Stimulated activated memory B cell treated with anti-CD40 and anti-IgM and Interleukin-4, amounts not matched to agents 10 μg/mL and 1 μg/mL and 100 μg/mL, for 72 hours (primary cell): ENCODE results near the gene ZBTB7A.

ENCODE experiments used
- ATAC-seq: fragments of 150-1000 bp; cut with Tn5 transposase; 2 replicates; pipeline ENCODE4 v1.10.0; 2021
- H3K27ac Mint-ChIP-seq: one replicate; pipeline ENCODE4 v1.8.0; 2022; ENCODE audit warnings: mild to moderate bottlenecking, mixed read lengths
- H3K27me3 Mint-ChIP-seq: one replicate; pipeline ENCODE4 v1.8.0; 2022; ENCODE audit warnings: mixed read lengths
- H3K36me3 Mint-ChIP-seq: one replicate; pipeline ENCODE4 v1.8.0; 2022; ENCODE audit warnings: mixed read lengths
- H3K4me1 Mint-ChIP-seq: one replicate; pipeline ENCODE4 v1.8.0; 2022; ENCODE audit warnings: mixed read lengths
- H3K4me3 Mint-ChIP-seq: one replicate; pipeline ENCODE4 v1.8.0; 2022; ENCODE audit warnings: mild to moderate bottlenecking, moderate library complexity, mixed read lengths
- H3K9me3 Mint-ChIP-seq: one replicate; pipeline ENCODE4 v1.8.0; 2022; ENCODE audit warnings: mixed read lengths

ZBTB7A gene

GRCh38 chr19:4042731-4043082, 24.0 kb downstream of the ZBTB7A start:
- Mint-ChIP-seq H3K36me3 (peaks cover 25% of the 10 kb centered on the region), H3K4me3 (no peak overlapping the region), H3K27ac (no peak overlapping the region), H3K9me3 (no peaks in the 10 kb centered on the region), H3K4me1 (peaks cover 12% of the 10 kb centered on the region), H3K27me3 (no peaks in the 10 kb centered on the region)
- ATAC-seq, result no peak

GRCh38 chr19:4042064-4042730, 24.5 kb downstream of the ZBTB7A start:
- Mint-ChIP-seq H3K27me3 (no peaks in the 10 kb centered on the region), H3K4me3 (no peak overlapping the region), H3K27ac (no peak overlapping the region), H3K9me3 (no peaks in the 10 kb centered on the region), H3K4me1 (peaks cover 12% of the 10 kb centered on the region), H3K36me3 (peaks cover 24% of the 10 kb centered on the region)
- ATAC-seq, result no peak

- Mint-ChIP-seq H3K27me3 (no peaks in the 10 kb centered on the region), H3K4me1 (no peaks in the 10 kb centered on the region), H3K9me3 (no peaks in the 10 kb centered on the region), H3K27ac (no peak overlapping the region), H3K36me3 (peaks cover 8% of the 10 kb centered on the region), H3K4me3 (no peak overlapping the region)
- ATAC-seq, result no peak
Observed at GRCh38 chr19:4038661-4039423, 27.9 kb downstream of the ZBTB7A start.

- Mint-ChIP-seq H3K4me3 (no peak overlapping the region), H3K27ac (no peak overlapping the region), H3K9me3 (no peaks in the 10 kb centered on the region), H3K36me3 (peaks cover 8% of the 10 kb centered on the region), H3K4me1 (no peaks in the 10 kb centered on the region), H3K27me3 (no peaks in the 10 kb centered on the region)
- peak; percentile 58 for ATAC-seq
Observed at GRCh38 chr19:4038057-4038456, 28.6 kb downstream of the ZBTB7A start.

GRCh38 chr19:4037301-4037949, 29.3 kb downstream of the ZBTB7A start:
- Mint-ChIP-seq H3K27ac (no peak overlapping the region), H3K27me3 (no peaks in the 10 kb centered on the region), H3K4me1 (no peaks in the 10 kb centered on the region)

GRCh38 chr19:4036576-4037300, 30.0 kb downstream of the ZBTB7A start:
- Mint-ChIP-seq H3K36me3 (peaks cover 8% of the 10 kb centered on the region), H3K9me3 (no peaks in the 10 kb centered on the region), H3K27me3 (no peaks in the 10 kb centered on the region), H3K4me3 (no peak overlapping the region), H3K27ac (no peak overlapping the region), H3K4me1 (no peaks in the 10 kb centered on the region)
- ATAC-seq, result no peak

More at GRCh38 chr19:4037301-4037949, 29.3 kb downstream of the ZBTB7A start:
- Mint-ChIP-seq H3K9me3 (no peaks in the 10 kb centered on the region), H3K4me3 (no peak overlapping the region), H3K36me3 (peaks cover 8% of the 10 kb centered on the region)
- ATAC-seq, result no peak

- no peak overlapping the region for H3K27ac Mint-ChIP-seq
- H3K27me3 Mint-ChIP-seq, result no peaks in the 10 kb centered on the region
- H3K4me3 Mint-ChIP-seq, result no peak overlapping the region
- no peaks in the 10 kb centered on the region for H3K4me1 Mint-ChIP-seq
- no peaks in the 10 kb centered on the region for H3K9me3 Mint-ChIP-seq
- H3K36me3 Mint-ChIP-seq, result peaks cover 7% of the 10 kb centered on the region
- no peak for ATAC-seq
Observed at GRCh38 chr19:4035582-4035981, 31.1 kb downstream of the ZBTB7A start.

- Mint-ChIP-seq H3K27ac (no peak overlapping the region), H3K4me1 (no peaks in the 10 kb centered on the region), H3K9me3 (no peaks in the 10 kb centered on the region), H3K27me3 (no peaks in the 10 kb centered on the region), H3K4me3 (no peak overlapping the region), H3K36me3 (peaks cover 2% of the 10 kb centered on the region)
- no peak for ATAC-seq
Observed at GRCh38 chr19:4035018-4035566, 31.6 kb downstream of the ZBTB7A start.

GRCh38 chr19:4034048-4035017, 32.4 kb downstream of the ZBTB7A start:
- Mint-ChIP-seq H3K36me3 (peaks cover 4% of the 10 kb centered on the region), H3K4me1 (no peaks in the 10 kb centered on the region), H3K9me3 (no peaks in the 10 kb centered on the region), H3K27me3 (no peaks in the 10 kb centered on the region), H3K27ac (no peak overlapping the region), H3K4me3 (no peak overlapping the region)
- ATAC-seq, result no peak

GRCh38 chr19:4033028-4033956, 33.4 kb downstream of the ZBTB7A start:
- no peak overlapping the region for H3K4me3 Mint-ChIP-seq
- H3K27ac Mint-ChIP-seq, result no peak overlapping the region
- H3K36me3 Mint-ChIP-seq, result peaks cover 11% of the 10 kb centered on the region
- H3K4me1 Mint-ChIP-seq, result no peaks in the 10 kb centered on the region
- H3K9me3 Mint-ChIP-seq, result no peaks in the 10 kb centered on the region
- ATAC-seq, result no peak
- no peaks in the 10 kb centered on the region for H3K27me3 Mint-ChIP-seq

- Mint-ChIP-seq H3K9me3 (no peaks in the 10 kb centered on the region), H3K27ac (no peak overlapping the region), H3K4me3 (no peak overlapping the region), H3K4me1 (no peaks in the 10 kb centered on the region), H3K36me3 (peaks cover 13% of the 10 kb centered on the region), H3K27me3 (no peaks in the 10 kb centered on the region)
- ATAC-seq, result no peak
Observed at GRCh38 chr19:4032436-4032835, 34.3 kb downstream of the ZBTB7A start.

- H3K27ac Mint-ChIP-seq, result no peak overlapping the region
- no peaks in the 10 kb centered on the region for H3K27me3 Mint-ChIP-seq
- no peak for ATAC-seq
- no peaks in the 10 kb centered on the region for H3K4me1 Mint-ChIP-seq
- peaks cover 23% of the 10 kb centered on the region for H3K36me3 Mint-ChIP-seq
- H3K9me3 Mint-ChIP-seq, result no peaks in the 10 kb centered on the region
- no peak overlapping the region for H3K4me3 Mint-ChIP-seq
Observed at GRCh38 chr19:4031420-4031819, 35.3 kb downstream of the ZBTB7A start.

GRCh38 chr19:4030981-4031380, 35.7 kb downstream of the ZBTB7A start:
- Mint-ChIP-seq H3K27ac (no peak overlapping the region), H3K27me3 (no peaks in the 10 kb centered on the region), H3K36me3 (peaks cover 26% of the 10 kb centered on the region)

More at GRCh38 chr19:4030981-4031380, 35.7 kb downstream of the ZBTB7A start:
- Mint-ChIP-seq H3K4me1 (no peaks in the 10 kb centered on the region), H3K9me3 (no peaks in the 10 kb centered on the region), H3K4me3 (no peak overlapping the region)
- no peak for ATAC-seq
